Stimulated activated CD4-positive, alpha-beta T cell treated with anti-CD3 and anti-CD28 coated beads, Interleukin-12 subunit alpha, Interleukin-12 subunit beta, amount 100 ng/mL, for 4 hours (primary cell): ENCODE data around the gene JARID2.

Experiments
- DNase-seq: peaks from one replicate; pipeline ENCODE4 v3.0.0-alpha.2; 2020

JARID2 gene

GRCh38 chr6:15477746-15478145 lies 231.9 kb downstream of the JARID2 start:
- no peak for DNase-seq

- no peak for DNase-seq
Observed at GRCh38 chr6:15479761-15480160, 233.9 kb downstream of the JARID2 start.

GRCh38 chr6:15480525-15480924 lies 234.7 kb downstream of the JARID2 start:
- DNase-seq: no peak

GRCh38 chr6:15481390-15482291 lies 235.8 kb downstream of the JARID2 start:
- no peak for DNase-seq

- DNase-seq: no peak
Observed at GRCh38 chr6:15483060-15483459, 237.2 kb downstream of the JARID2 start.

GRCh38 chr6:15484140-15484539 lies 238.3 kb downstream of the JARID2 start:
- DNase-seq: no peak

DNA sequence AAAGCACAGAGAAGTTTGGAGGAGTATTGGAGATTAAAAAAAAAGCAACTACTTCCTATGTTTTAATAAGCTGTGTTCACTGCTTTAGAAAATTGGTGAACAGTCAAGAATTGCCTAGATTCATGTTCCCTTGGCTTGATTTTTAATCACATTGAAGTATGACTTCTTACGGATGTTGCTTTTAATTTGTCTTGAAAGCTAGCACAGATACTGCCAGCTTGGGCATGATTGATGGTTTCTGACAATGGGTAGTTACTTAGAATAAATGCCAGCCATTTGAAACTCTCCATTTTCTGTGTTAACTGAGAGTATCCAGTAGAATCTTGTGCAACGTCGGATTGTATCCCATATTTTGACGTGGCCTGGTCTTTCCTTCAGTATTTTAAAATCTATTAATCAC lies 239.0 kb downstream of the JARID2 start:
- DNase-seq: no peak

- DNase-seq: no peak
Observed at GRCh38 chr6:15485936-15486335, 240.1 kb downstream of the JARID2 start.

GRCh38 chr6:15487262-15487661 lies 241.4 kb downstream of the JARID2 start:
- no peak for DNase-seq

DNA sequence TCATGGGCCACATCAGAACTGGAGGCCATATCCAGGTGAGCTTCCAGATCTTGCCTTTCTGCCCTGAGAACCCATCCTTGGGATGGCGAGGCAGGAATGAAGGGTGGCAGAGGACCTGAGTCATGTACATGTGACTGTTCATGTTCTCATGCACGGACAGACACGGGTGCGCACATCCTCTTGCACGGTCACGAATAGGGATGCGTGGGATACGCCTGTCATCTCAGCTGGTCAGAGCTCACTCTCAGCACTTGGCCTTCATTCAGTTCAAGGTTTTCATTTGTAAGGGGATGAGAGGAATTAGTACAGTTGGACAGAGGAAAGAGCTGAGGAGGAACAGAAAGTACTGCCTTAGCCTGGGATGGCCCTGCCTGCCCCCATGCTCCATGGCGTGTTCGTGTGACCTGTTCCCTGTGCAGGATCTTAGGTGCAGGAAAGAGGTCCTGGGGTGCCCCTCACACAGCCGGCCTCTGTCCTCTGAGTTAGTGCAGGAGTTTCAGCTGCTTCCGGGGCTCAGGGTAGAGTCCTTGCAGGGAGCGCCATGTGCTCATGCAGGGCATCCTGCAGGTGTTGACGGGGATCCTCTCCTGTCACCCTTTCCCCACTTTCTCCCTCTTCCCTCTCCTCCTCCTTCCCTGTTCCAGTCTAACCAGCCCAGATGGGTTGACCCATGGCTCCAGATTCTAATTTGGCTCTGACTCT lies 243.5 kb downstream of the JARID2 start:
- no peak for DNase-seq

GRCh38 chr6:15490242-15491100 lies 244.6 kb downstream of the JARID2 start:
- DNase-seq: no peak

- peak; percentile 66 for DNase-seq
Observed at GRCh38 chr6:15491255-15491985, 245.6 kb downstream of the JARID2 start.

- DNase-seq: no peak
Observed at GRCh38 chr6:15491986-15492269, 246.1 kb downstream of the JARID2 start.

DNA sequence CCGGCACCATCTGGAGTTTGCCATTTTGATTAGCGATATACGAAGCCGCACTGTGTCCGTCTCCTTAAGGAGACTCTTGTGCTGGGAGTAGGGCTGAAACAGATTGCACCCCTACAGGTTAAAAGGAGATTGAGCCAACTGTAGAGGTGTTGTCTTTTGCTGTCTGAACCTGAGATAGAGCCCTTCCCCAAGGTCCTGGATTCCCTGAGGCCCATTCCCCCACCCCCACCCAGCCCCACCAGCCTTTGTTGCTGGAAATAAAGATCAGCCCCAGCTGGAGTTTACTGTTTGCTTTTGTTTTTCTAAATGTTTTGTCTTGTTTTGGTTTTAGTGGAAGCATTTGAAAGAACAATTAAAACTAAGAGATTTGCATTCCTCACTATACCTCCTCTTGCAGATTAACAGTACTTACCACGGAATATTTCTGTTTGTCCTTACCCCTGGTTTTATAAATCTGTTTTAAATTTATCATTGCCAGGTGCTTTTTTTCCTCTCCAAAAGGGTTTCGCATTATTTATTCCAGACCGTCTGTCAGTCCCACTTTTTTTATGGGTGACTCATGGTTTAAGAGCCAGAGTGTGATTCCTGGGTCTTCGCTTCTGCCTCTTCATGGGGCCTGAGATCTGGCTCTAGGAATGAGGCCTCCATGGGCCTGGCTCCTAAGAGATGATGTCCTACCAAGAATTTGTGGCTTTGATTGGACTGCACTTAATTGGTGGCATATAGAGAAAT lies 247.7 kb downstream of the JARID2 start:
- no peak for DNase-seq

DNA sequence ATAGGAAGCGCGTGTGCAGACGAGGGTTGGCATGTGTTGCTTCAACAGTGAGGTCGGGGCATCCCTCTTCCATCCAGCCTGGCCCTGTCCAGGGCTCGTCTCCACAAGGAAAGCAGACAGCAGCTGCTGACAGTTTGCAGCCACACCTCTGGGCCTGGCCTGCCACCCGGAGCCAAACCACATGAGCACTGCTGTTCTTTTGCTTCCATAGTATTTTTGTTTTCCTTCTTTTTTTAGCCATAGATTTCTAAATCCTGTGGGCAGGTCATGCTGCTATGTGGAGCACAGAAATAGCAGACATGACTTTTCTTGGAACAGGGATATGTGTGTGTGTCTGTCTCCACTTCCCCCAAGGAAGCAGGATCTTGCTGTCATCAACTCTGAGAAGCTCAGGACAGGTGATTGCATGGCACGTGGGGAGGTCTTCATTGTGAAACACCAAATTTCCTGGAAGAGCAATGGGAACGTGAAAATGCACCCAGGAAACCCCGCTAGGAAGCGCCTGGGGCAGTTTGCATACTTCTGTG lies 249.6 kb downstream of the JARID2 start:
- DNase-seq: no peak

- no peak for DNase-seq
Observed at GRCh38 chr6:15496345-15497131, 250.7 kb downstream of the JARID2 start.

GRCh38 chr6:15498640-15499039 lies 252.8 kb downstream of the JARID2 start:
- DNase-seq: no peak

DNA sequence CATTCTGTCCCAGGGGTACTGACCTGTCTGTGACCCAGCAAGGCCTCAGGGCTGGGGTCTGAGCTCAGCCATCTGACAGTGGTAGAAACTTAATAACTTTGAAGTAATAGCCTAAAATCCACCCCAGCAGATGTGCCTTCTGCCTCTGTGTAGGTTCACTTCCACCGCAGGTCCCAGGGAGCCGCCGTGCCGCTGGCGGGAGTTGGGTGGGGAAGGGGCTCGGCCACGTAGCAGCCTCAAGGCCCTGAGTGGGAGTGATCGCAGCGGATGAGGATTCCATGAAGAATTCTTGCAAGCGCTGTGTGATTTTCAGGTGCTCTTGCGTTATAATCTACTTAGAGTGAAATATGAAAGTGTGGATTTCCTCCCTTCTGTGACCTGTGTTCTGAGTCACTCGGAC lies 253.3 kb downstream of the JARID2 start:
- DNase-seq: no peak

DNA sequence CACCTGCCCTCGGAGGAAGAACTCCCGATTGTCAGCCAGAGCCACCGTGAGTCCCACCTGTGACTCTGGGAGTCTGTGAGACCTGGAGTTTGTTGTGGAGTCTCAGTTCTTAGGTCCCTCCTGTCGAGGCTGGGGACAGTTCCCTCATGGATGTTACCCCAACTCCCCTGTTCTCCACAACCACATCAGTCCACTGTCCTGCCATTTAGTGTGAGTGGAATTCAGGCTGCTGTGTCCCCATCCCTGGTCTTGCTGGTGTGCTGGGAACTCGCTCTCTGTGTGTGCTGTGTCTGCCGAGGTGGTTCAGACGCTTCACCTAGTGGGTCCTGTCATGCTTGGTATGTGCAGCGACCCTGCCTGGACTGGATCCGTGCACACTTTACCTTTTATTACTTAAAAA lies 253.7 kb downstream of the JARID2 start:
- no peak for DNase-seq

DNA sequence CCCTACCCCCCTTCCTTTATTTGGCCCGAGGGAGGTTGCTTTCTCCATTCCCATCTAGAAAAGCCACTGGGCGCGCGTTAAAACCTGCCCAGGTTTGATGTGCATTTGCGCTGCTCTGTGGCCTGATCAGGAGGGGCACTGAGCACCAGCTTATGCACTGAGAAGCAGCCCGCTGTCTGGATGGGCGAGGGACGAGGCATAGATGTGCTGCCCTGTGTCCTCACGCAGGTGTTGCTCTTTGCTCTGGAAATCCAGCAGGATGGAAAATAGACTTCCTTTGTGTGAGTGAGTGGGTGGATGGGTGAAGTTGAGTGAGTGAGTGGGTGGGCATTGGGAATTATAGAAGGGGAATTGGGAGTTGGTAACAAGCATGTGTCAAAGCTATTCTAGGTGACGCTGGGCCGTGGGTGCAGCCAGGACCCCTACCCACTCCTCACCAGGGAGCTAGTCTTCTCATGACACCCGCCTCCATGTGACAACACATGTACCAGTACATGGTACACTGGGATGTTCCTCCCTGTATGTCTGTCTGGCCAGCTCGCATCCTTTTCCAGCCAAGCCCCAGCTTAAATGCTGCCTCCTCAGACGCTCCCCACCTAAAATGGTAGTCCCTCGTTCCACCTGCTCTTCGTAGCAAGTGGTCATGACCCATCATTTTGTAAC lies 254.3 kb downstream of the JARID2 start:
- DNase-seq: no peak
